ENCODE results near the gene ZNF688. TPM values are rescaled to one million over a fixed set of nuclear protein-coding genes. Genes with fewer than 3 reads are reported as not detected.
"Not testable (repeated sequence)": the region's sequence is repeated elsewhere in the genome, so short reads cannot be mapped to it uniquely, and the experiment has no call there.

ZNF688 gene
- total and polyA plus RNA-seq, 2 of the 13 experiments (the other 11 are each of a cell fraction or from before 2014, with no cell fraction given) = 2.4 to 5.4 TPM

DNA sequence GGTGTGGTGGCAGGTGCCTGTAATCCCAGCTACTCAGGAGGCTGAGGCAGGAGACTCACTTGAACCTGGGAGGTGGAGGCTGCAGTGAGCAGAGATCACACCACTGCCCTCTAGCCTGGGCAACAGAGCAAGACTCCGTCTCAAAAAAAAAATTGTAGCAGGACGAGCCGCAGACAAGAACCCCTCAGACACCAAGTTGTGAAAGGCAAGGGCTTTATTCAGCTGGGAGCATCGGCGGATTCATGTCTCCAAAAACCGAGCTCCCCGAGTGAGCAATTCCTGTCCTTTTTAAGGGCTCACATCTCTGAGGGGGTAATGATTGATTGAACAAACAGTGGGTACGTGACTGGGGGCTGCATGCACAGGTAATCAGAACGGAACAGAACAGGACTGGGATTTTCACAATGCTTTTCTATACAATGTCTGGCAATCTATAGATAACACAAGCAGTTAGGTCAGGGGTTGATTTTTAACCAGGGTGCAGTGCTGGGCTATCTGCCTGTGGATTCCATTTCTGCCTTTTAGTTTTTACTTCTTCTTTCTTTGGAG, 30.5 kb downstream of the ZNF688 start (continued):
- TF ChIP-seq ZNF781 (CRISPR knock-in tag; IDR thresholded peaks at IDR 0.05; ENCODE audit: borderline replicate concordance, not compliant biosample characterization) (peak; percentile 22), MED1 (CRISPR knock-in tag; IDR thresholded peaks at IDR 0.05) (peak; percentile 91), MLX (CRISPR knock-in tag; IDR thresholded peaks at IDR 0.05) (peak; percentile 87), ZNF709 (CRISPR knock-in tag; IDR thresholded peaks at IDR 0.05) (peak; percentile 21; the same call in 1 of the 2 replicates), ZNF746 (CRISPR knock-in tag; IDR thresholded peaks at IDR 0.05) (peak; percentile 69; the same call in 1 of the 2 replicates), ZNF616 (CRISPR knock-in tag; IDR thresholded peaks at IDR 0.05; ENCODE audit: low read depth) (0 out of 2 replicates have a peak, but pooled peaks have one; percentile 58), GATA4 (IDR thresholded peaks at IDR 0.05; ENCODE audit: borderline replicate concordance, low read depth) (peak; percentile 23; the same call in 1 of the 2 replicates), ZHX1 (CRISPR knock-in tag; IDR thresholded peaks at IDR 0.05; ENCODE audit: low read depth) (peak; percentile 78; the same call in 1 of the 2 replicates), ARNTL (CRISPR knock-in tag; IDR thresholded peaks at IDR 0.05) (peak; percentile 66; the same call in 1 of the 2 replicates), IRF2 (CRISPR knock-in tag; IDR thresholded peaks at IDR 0.05) (0 out of 2 replicates have a peak, but pooled peaks have one; percentile 8), SOX6 (CRISPR knock-in tag; IDR thresholded peaks at IDR 0.05) (peak; percentile 95), DPF2 (CRISPR knock-in tag; IDR thresholded peaks at IDR 0.05; ENCODE audit: borderline replicate concordance, low read depth) (peak; percentile 75; the same call in 1 of the 2 replicates), SPEN (CRISPR knock-in tag; IDR thresholded peaks at IDR 0.05; ENCODE audit: low read depth) (peak; percentile 52), PPARG (CRISPR knock-in tag; conservative IDR thresholded peaks at IDR 0.05) (peak; percentile 80), NR2F6 (CRISPR knock-in tag; IDR thresholded peaks at IDR 0.05) (peak; percentile 55), ZSCAN29 (CRISPR knock-in tag; conservative IDR thresholded peaks at IDR 0.05) (peak; percentile 86), KAT7 (CRISPR knock-in tag; IDR thresholded peaks at IDR 0.05; ENCODE audit: borderline replicate concordance) (0 out of 2 replicates have a peak, but pooled peaks have one; percentile 43), ZBTB39 (CRISPR knock-in tag; IDR thresholded peaks at IDR 0.05) (peak; percentile 77), ATF1 (CRISPR knock-in tag; IDR thresholded peaks at IDR 0.05) (peak; percentile 73; the same call in 1 of the 2 replicates), NFIC (IDR thresholded peaks at IDR 0.05; ENCODE audit: low read length) (peak; percentile 35; the same call in 1 of the 2 replicates), ELF4 (CRISPR knock-in tag; IDR thresholded peaks at IDR 0.05; ENCODE audit: borderline replicate concordance) (peak; percentile 72; the same call in 1 of the 2 replicates), CREB1 (CRISPR knock-in tag; IDR thresholded peaks at IDR 0.05) (peak; percentile 58; the same call in 1 of the 2 replicates), ZNF446 (CRISPR knock-in tag; IDR thresholded peaks at IDR 0.05) (0 out of 2 replicates have a peak, but pooled peaks have one; percentile 43), CREM (IDR thresholded peaks at IDR 0.05) (peak; percentile 72)
- not testable (repeated sequence) for TF ChIP-seq SOX6 (IDR thresholded peaks at IDR 0.05); NR2F6 (IDR thresholded peaks at IDR 0.05); CREB1 (IDR thresholded peaks at IDR 0.05); CREM (CRISPR knock-in tag; IDR thresholded peaks at IDR 0.05)

Measured in HepG2 (cell line).